IPS DF 19.7 (cell line): ENCODE data around the gene UNC5A.
A peak's percentile ranks its signal among the peaks of the same experiment; 100 is the strongest.
"Not testable (repeated sequence)": the region's sequence is repeated elsewhere in the genome, so short reads cannot be mapped to it uniquely, and the experiment has no call there.

Experiments used
- DNase-seq: peaks from one replicate; pipeline ENCODE4 v3.0.0-alpha.2; 2013; ENCODE audit warnings: low read depth, low spot score

UNC5A gene

DNA sequence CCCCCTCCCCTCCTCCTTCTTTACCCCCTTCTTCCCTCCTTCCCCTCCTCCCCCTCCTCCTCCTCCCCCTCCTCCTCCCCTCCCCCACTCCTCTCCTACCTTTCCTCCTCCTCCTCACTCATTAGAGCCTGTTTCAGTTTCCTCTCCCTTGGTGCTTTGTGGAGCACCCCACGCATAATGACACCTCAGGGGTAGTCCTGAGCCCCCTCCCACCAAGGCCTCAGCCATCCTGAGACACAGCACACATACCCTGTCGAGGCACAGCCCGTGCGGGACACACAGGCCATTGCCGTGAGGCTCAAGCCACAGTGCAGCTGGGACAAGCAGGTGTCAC, 53.4 kb downstream of the UNC5A start:
- DNase-seq: no peak

DNA sequence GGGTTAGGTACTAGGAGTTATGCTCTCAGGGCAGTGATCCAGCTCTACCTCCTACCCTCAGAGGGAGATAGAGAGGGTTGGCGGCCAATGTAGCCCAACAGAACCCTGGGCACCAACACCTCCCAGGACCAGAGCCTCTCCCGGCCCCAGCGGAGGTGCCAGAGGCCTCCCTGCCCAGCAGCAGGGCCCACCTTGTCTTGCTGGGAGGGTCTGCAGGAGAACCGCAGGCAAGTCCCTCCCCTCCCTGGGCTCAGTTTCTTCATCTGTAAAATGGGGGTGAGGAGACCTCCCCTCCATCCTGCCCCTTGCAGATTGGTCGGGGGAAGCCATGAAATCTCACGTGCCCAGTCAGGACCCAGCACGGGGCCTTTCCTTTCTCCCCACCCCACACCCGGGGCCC, 54.4 kb downstream of the UNC5A start:
- no peak for DNase-seq

DNA sequence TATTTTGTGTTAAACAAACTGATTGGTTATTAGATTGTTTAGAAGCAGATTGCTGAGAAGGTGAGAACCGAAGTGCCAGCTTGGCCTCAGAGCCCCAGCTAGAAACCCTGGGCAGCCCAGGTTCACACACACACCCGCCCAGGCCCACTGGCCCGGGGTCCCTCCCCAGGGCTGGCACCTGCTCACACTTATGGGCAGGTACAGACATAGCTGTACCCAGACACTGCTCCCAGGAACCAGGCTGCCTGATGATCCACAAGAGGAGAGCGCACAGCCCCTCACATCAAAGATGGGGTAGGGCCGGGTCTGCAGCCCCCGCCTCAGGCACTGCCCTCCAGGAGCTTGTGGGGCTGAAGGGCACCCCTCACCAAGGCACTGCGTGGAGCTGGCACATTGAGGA, 55.6 kb downstream of the UNC5A start:
- DNase-seq: no peak

DNA sequence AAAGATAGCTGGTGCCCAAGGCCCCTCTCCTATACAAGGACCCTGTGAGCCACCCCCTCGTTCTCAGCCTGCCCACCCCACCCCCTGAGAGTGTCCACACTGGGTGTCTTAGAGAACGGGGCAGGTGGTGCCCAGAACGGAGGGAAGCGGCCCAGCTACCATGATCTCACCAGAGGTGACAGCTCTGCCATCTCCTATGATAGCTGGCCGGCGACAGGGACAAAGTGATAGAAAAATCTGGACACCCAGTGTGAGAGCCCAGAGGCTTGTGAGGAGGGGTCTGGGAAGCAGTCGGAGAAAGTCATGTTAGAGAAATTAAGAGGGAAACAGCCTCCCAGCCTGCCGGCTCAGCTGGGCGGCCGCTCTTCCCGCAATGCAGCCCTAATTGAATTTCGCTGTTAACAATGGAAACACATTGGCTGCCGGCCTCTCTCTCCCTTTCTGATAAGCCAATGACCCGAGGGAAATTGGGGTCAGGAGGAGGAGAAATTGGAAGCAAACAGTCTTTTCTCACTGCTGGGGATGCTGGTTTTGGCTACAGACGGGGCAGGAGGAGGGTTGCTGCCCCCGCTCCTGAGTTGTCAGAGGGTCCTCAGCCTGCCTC, 56.5 kb downstream of the UNC5A start:
- DNase-seq: no peak

DNA sequence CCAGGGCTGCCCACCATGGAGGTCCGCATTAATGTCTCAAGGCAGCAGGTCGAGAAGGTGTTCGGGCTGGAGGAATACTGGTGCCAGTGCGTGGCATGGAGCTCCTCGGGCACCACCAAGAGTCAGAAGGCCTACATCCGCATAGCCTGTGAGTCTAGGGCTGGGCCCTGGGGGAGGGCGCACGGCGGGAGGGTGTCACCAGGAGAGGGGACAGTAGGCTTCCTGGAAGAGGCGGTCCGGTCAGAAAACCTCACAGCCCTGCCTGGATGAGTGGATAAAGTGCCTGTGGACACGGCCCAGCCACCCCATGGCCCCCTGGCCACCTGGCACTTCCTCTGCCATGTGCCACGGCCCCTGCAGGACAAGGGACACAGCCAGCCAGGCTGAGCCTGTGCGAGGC, 57.8 kb downstream of the UNC5A start:
- DNase-seq: no peak

DNA sequence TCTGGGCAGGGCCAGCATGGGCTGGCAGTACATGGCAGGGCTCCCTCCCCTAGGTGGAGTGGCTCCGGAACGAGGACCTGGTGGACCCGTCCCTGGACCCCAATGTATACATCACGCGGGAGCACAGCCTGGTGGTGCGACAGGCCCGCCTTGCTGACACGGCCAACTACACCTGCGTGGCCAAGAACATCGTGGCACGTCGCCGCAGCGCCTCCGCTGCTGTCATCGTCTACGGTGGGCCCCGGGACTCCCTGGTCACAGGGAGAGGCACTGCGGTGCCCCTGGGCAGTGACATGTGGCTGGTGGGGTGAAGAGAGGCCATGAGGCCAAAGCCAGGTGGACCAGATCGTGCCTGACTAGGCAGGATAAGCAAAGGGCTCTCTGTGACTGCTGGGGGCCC, 58.4 kb downstream of the UNC5A start:
- no peak for DNase-seq

DNA sequence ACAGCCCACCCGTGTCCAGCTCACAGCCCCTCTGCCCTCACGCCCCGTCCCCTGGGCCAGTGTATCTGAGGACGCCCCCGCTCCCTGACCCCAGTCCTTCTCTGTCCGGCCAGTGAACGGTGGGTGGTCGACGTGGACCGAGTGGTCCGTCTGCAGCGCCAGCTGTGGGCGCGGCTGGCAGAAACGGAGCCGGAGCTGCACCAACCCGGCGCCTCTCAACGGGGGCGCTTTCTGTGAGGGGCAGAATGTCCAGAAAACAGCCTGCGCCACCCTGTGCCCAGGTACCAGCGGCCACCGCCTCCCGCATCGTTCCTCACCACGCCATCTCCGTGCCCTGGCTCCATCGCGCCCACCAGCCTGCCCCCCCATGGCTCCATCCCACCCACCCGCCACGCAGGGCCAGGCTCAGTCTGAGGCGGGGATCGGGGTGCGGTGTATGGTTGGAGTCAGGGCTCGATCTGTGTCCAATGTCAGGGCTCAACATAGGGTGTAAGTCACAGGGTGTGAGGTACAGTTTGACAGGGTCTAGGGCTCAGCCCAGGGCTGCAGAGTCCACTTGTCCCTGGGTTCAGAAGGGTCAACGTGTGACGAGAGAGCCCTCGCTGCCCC, 59.2 kb downstream of the UNC5A start:
- no peak for DNase-seq

DNA sequence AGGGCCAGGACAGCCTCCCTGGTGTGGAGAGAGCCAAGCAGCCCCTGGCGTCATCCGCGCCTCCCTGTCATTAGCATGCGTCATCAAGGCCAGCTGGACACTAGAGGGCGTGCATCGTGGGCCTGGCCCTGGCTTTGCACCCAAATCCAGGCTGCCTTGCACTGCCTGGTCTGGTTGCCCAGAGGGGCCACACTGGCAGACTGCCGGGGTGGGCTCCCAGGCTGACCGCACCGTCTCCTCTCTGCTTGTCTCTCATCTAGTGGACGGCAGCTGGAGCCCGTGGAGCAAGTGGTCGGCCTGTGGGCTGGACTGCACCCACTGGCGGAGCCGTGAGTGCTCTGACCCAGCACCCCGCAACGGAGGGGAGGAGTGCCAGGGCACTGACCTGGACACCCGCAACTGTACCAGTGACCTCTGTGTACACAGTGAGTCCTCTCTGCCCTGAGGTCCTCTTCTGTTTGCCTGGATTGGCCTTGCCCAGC, 59.8 kb downstream of the UNC5A start:
- DNase-seq: peak; percentile 17

DNA sequence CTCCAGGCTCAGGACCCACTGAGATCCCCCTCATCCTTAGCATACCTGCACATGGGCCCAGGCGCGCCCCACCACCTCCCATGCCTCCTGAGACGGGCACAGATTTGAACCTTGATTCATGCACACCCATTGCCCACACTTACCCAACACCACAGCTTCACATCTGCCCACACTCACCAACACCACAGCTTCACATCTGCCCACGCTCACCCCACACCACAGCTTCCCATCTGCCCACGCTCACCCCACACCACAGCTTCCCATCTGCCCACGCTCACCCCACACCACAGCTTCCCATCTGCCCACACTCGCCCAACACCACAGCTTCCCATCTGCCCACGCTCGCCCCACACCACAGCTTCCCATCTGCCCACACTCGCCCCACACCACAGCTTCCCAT, 60.3 kb downstream of the UNC5A start:
- not testable (repeated sequence) for DNase-seq

DNA sequence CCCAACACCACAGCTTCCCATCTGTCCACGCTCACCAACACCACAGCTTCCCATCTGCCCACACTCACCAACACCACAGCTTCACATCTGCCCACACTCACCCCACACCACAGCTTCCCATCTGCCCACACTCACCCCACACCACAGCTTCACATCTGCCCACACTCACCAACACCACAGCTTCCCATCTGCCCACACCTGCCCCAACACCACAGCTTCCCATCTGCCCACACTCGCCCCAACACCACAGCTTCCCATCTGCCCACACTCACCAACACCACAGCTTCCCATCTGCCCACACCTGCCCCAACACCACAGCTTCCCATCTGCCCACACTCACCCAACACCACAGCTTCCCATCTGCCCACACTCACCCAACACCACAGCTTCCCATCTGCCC, 62.2 kb downstream of the UNC5A start:
- not testable (repeated sequence) for DNase-seq

DNA sequence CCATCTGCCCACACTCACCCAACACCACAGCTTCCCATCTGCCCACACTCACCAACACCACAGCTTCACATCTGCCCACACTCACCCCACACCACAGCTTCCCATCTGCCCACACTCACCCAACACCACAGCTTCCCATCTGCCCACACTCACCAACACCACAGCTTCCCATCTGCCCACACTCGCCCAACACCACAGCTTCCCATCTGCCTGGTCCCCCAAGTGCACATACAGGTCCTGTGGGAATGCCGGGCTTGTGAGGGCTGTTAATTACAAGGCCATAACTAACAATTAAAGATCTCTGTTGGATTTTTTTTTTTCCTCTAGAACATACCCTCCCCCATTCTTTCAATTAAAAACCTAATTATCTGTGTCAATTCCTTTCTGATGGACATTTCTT, 62.7 kb downstream of the UNC5A start:
- DNase-seq: not testable (repeated sequence)

DNA sequence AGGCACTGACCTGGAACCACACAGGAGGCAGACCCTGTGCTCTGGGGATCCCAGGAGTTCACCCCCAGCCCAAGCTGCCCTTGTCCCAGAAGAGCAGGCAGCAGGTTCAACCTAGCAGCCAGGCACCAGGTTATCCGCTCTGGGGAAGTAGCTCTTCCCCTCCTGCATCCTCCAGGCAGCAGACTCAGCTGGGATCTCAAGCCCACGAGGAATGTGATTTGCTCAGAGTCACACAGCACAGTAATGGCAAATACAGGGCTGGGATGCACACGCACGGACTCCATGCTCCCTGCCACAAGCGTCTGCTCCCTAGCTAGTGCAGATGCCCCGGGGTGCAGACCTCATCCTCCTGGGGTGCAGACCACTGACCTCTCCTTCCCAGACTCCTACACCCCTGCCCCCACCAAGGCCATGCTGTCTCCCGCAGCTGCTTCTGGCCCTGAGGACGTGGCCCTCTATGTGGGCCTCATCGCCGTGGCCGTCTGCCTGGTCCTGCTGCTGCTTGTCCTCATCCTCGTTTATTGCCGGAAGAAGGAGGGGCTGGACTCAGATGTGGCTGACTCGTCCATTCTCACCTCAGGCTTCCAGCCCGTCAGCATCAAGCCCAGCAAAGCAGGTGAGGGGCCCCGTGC, 63.3 kb downstream of the UNC5A start:
- DNase-seq: no peak

DNA sequence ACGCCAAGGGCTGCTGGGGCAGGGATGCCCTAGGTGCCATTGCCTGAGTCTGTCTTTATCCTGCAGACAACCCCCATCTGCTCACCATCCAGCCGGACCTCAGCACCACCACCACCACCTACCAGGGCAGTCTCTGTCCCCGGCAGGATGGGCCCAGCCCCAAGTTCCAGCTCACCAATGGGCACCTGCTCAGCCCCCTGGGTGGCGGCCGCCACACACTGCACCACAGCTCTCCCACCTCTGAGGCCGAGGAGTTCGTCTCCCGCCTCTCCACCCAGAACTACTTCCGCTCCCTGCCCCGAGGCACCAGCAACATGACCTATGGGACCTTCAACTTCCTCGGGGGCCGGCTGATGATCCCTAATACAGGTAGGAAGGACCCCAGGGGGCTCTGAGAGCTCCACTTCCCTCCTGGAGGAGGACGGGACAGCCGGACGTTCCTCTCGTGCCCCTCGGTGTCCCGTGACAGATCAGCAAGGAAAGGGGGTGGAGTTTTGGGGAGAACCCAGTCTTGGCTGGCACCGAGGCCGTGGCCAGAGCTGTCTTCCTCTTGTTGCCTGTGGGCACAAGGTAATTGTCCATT, 63.9 kb downstream of the UNC5A start:
- DNase-seq: no peak

DNA sequence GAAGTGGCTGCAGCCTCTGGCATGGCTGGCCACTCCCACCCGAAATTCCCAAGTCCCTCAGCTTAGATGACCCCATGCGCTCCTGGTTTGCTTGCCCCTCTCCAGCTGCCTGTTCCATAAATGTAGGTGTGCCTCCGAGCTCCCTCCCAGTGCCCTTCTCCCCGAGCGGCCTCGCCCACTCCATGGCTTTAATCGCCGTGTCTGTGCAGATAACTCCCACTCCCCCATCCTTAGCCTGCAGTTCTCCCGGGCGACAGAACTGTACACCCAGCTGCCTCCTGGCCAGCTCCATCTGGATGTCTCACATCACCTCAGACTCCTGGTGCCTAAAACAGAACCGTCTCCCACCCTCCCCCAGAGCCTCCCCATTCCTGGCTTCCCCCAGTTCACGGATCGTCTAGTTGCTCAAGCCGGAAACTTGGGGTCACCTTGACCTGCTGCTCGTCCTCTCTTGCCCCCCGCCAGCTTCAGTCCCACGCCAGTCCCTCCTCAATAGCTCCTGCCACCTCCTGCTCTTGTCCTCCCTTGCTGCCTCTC, 64.7 kb downstream of the UNC5A start:
- DNase-seq: no peak

DNA sequence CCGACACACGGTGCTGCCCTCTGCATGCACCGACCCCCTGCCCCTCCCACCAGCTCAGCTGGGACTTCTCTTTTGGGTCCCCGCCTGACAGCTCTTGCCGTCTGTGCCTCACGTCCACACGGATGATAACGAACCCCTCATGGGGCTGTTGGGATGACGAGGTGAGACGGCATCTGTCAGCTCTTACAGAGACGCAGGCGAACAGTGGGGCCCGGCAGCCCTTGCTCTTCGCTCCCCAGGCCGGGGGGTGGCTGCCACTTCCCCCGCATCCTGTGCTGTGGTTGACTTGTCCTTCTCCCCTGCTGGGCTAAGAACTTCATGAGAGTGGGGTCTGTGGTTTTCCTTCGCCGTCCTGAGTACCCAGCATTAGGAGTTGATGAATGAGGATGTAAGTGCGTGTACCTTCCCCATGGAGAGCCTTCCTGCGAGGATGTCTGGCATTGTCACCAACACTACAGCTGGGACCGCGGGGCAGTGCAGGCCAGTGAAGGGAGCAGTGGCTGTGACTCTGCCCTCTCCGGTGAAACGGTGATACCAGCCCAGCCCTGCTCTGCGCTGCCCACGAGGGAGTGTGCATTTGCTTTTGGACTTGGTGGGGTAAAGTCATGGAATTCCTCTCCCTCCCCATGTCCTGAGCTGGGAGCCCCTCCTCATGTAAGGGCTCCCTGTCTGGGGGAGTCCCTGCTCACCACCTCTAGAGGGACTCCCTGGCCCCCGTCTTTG, 65.6 kb downstream of the UNC5A start:
- DNase-seq: no peak

DNA sequence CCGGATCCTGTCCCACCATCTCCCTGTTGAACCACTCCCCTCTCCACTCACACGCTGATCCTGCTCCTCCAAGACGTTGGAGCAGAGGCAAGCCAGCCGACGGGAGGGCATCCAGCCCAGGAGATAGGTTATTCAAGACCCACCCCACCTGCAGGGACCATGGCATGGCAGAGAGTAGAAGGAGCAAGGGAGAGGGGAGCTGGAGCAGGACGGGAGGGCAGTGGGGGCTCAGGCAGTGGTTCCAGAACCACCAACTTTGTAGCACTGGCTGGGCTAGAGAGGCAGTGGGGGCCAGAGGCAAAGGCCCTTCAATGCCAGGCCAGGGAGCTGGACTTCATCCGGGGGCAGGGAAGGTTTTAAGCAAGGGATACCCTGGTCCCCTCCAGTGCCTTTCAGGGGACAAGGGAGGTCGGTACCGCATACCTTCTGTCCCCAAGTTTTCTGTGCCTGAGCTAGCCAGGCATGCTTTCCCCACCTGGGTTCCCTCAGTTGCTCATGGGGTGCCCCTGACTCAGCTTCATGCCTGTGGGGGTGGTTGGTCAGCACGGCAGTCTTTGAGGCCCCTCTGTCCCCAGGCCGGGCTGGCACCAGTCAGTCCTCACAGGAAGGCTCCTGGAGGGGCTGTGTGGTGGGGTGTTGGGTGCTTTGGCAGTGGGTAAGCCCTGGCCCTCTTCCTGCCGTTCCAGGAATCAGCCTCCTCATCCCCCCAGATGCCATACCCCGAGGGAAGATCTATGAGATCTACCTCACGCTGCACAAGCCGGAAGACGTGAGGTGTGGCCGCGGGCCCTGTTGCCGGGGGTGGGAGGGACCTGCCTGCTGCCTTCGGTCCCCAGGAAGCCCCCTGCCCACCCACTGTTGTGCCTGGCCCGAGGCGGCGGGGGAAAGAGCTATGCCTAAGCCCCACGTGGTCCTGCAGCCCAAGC, 66.4 kb downstream of the UNC5A start:
- DNase-seq: no peak

DNA sequence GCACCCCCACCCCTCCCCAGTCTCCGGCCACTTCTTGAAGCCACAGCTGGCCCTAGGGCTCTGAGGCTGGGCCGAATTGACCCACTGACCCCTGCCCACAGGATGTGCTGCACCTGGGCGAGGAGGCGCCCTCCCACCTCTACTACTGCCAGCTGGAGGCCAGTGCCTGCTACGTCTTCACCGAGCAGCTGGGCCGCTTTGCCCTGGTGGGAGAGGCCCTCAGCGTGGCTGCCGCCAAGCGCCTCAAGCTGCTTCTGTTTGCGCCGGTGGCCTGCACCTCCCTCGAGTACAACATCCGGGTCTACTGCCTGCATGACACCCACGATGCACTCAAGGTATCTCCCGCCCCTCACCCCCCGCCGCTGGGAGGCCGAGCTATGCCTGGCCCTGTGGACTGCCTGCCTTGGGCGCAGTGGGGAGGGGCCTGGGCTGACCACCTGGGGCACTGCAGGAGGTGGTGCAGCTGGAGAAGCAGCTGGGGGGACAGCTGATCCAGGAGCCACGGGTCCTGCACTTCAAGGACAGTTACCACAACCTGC, 67.5 kb downstream of the UNC5A start:
- DNase-seq: no peak

DNA sequence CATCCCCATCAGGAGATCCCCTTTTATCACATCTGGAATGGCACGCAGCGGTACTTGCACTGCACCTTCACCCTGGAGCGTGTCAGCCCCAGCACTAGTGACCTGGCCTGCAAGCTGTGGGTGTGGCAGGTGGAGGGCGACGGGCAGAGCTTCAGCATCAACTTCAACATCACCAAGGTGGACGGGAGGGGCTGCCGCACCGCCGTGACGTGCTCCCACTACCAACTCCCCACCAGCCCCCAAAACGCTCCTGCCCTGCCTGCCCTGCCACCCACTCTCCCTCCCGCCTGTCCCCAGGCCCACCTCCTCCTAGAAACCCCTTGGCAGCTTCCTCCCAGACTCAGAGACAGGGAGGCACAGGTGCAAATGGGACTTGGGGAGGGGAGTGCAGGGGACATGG, 68.1 kb downstream of the UNC5A start:
- no peak for DNase-seq

DNA sequence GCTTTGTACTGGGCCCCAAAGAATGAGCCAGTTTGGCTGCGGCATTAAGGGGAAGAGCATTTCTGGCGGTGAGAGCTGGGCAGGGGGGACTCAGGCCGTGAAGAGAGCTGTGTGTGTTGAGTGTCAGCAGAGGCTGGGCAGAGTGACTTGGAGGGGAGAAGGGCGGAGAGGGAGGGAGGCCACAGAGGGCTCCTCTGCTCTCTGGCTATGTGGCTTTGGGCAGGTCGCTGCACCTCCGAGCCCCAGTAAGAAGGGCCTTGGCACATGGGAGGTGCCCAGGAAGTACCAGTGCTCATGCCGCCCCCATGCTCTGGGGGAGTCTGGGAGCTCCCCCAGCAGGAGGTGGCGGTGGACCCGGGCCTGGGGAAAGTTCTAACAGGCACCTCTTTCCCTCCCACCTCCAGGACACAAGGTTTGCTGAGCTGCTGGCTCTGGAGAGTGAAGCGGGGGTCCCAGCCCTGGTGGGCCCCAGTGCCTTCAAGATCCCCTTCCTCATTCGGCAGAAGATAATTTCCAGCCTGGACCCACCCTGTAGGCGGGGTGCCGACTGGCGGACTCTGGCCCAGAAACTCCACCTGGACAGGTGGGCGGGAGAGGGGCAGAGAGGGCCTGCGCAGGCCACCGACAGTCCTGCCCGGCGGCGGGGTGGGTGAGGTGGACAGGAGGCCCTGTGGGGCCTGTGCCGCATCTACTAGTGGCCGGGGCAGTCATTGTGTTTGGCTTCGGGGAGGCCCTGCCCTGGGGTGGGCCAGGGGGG, 68.7 kb downstream of the UNC5A start:
- no peak for DNase-seq
